ENCODE data around the gene IMMT. TPM values are rescaled to one million over a fixed set of nuclear protein-coding genes. Genes with fewer than 3 reads are reported as not detected.

Gene IMMT
- polyA plus RNA-seq, 1 donor from 2014 or later = 45.9 TPM

GRCh38 chr2:86189782-86190416 lies 5.4 kb downstream of the IMMT start:
- Histone ChIP-seq H3F3A (ENCODE audit: insufficient read depth, low read length, poor library complexity, severe bottlenecking) (peaks cover 3% of the 10 kb centered on the region), H3K9me3 (ENCODE audit: low read length) (no peaks in the 10 kb centered on the region), H3K9me2 (ENCODE audit: insufficient read depth, low read length) (no peaks in the 10 kb centered on the region), H3K79me2 (replicated peaks; ENCODE audit: insufficient read depth, low read length) (peaks cover 61% of the 10 kb centered on the region), H3K27ac (ENCODE audit: low read length) (no peak overlapping the region), H3K36me3 (ENCODE audit: insufficient read depth, low read length) (peaks cover 4% of the 10 kb centered on the region), H4K20me1 (ENCODE audit: insufficient read depth) (peaks cover 9% of the 10 kb centered on the region), H3K27me3 (ENCODE audit: insufficient read depth, low read depth, low read length) (no peaks in the 10 kb centered on the region), H2AFZ (ENCODE audit: low read depth, low read length) (no peak overlapping the region), H3K4me3 (ENCODE audit: low read length) (no peak overlapping the region), H3K9ac (ENCODE audit: low read length) (no peak overlapping the region), H3K4me2 (ENCODE audit: low read length) (no peak overlapping the region)
- TF ChIP-seq TAF1 (IDR thresholded peaks at IDR 0.05; ENCODE audit: low read depth) (no peak), MXI1 (conservative IDR thresholded peaks at IDR 0.05; ENCODE audit: poor library complexity, severe bottlenecking) (no peak), SMC3 (conservative IDR thresholded peaks at IDR 0.05; ENCODE audit: poor library complexity) (no peak), REST (IDR thresholded peaks at IDR 0.05; ENCODE audit: borderline replicate concordance) (no peak), POLR2AphosphoS5 (IDR thresholded peaks at IDR 0.05) (no peak), EP300 (conservative IDR thresholded peaks at IDR 0.05; ENCODE audit: poor library complexity, severe bottlenecking) (no peak), CTCF (IDR thresholded peaks at IDR 0.05; ENCODE audit: poor library complexity, severe bottlenecking) (no peak), EZH2 (IDR thresholded peaks at IDR 0.05; ENCODE audit: borderline replicate concordance, insufficient read depth, low read length, poor library complexity, severe bottlenecking) (no peak)

GRCh38 chr2:86186431-86186830 lies 8.8 kb downstream of the IMMT start:
- Histone ChIP-seq H4K20me1 (ENCODE audit: insufficient read depth) (no peaks in the 10 kb centered on the region), H3K79me2 (replicated peaks; ENCODE audit: insufficient read depth, low read length) (peaks cover 62% of the 10 kb centered on the region), H2AFZ (ENCODE audit: low read depth, low read length) (no peak overlapping the region), H3F3A (ENCODE audit: insufficient read depth, low read length, poor library complexity, severe bottlenecking) (no peaks in the 10 kb centered on the region), H3K27me3 (ENCODE audit: insufficient read depth, low read depth, low read length) (no peaks in the 10 kb centered on the region), H3K4me3 (ENCODE audit: low read length) (no peak overlapping the region), H3K4me2 (ENCODE audit: low read length) (no peak overlapping the region), H3K9me3 (ENCODE audit: low read length) (no peaks in the 10 kb centered on the region), H3K36me3 (ENCODE audit: insufficient read depth, low read length) (peaks cover 4% of the 10 kb centered on the region), H3K27ac (ENCODE audit: low read length) (no peak overlapping the region), H3K9ac (ENCODE audit: low read length) (no peak overlapping the region), H3K9me2 (ENCODE audit: insufficient read depth, low read length) (no peaks in the 10 kb centered on the region)
- TF ChIP-seq SMC3 (conservative IDR thresholded peaks at IDR 0.05; ENCODE audit: poor library complexity) (no peak), REST (IDR thresholded peaks at IDR 0.05; ENCODE audit: borderline replicate concordance) (no peak), MXI1 (conservative IDR thresholded peaks at IDR 0.05; ENCODE audit: poor library complexity, severe bottlenecking) (no peak), EZH2 (IDR thresholded peaks at IDR 0.05; ENCODE audit: borderline replicate concordance, insufficient read depth, low read length, poor library complexity, severe bottlenecking) (no peak), POLR2AphosphoS5 (IDR thresholded peaks at IDR 0.05) (no peak), RAD21 (conservative IDR thresholded peaks at IDR 0.05) (no peak), CTCF (IDR thresholded peaks at IDR 0.05; ENCODE audit: poor library complexity, severe bottlenecking) (no peak), TAF1 (IDR thresholded peaks at IDR 0.05; ENCODE audit: low read depth) (no peak), EP300 (conservative IDR thresholded peaks at IDR 0.05; ENCODE audit: poor library complexity, severe bottlenecking) (no peak)

Measured in neural cell (in vitro differentiated cells).